GM23248 (cell line): Measurements from ENCODE around the gene SEC31B.

Experiments
- EZH2 ChIP-seq: fragments of 200-600 bp; sonication (generic); IDR thresholded peaks from 2 replicates; pipeline ENCODE4 v1.6.1; 2018; ENCODE audit warnings: antibody characterized with exemption, mild to moderate bottlenecking; ENCODE audit not compliant: insufficient read depth, poor library complexity, severe bottlenecking
- EZH2phosphoT487 ChIP-seq: fragments of 200-600 bp; sonication (generic); IDR thresholded peaks from 2 replicates; pipeline ENCODE4 v1.6.1; 2018; ENCODE audit warnings: antibody characterized with exemption, moderate library complexity, mild to moderate bottlenecking, low read depth; ENCODE audit not compliant: insufficient read depth

DNA sequence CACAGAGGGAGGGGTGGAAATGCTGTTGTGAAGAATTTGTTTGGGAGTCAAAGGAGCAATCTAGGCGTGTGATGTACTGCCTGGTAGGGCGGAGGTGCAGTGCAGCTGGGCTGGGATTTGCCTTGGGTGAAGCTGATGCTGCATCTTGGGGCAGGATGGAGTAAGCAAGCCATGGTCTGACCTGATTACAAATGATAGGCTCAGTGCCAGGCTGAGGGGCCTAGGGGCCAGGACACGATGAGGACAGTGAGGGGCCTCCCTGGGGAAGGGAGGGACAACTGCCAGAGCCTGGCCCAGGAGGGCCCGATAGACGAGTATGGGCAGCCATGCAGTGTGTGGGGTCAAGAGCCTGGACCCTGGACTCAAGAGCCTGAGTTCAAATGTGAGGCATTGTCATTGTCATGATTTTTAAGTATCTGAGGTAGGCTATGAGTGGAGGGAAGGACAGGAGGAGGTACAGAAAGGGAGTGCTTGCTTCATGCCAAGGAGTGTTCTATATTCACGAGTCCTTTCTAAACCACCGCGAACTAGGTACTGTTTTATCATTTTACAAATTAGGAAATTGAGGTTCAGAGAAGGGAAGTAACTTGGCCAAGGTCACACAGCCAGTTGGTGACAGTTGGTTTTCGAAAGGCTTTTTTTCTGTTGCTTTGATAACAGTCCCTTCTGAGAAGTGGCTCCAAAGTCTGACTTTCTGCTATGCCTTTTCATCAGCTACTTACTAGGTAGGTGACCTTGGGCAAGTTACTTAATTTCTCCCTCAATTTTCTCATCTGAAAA is 45.7 kb upstream of the SEC31B start:
- TF ChIP-seq EZH2: no peak
- no peak for TF ChIP-seq EZH2phosphoT487
